LNCAP (cell line): ENCODE results near the gene TLL2.
A peak's percentile ranks its signal among the peaks of the same experiment; 100 is the strongest.

Experiments used
- CTCF ChIP-seq: fragments of 450-650 bp; IDR thresholded peaks from 2 replicates; pipeline ENCODE4 v1.5.1; 2017; ENCODE audit warnings: mild to moderate bottlenecking

The TLL2 gene

GRCh38 chr10:96513305-96513697 lies 425 bp downstream of the TLL2 start:
- TF ChIP-seq CTCF = no peak

GRCh38 chr10:96512524-96513304 lies 1.0 kb downstream of the TLL2 start:
- TF ChIP-seq CTCF = no peak

- peak; percentile 74 for TF ChIP-seq CTCF
Observed at GRCh38 chr10:96511044-96511945, 2.4 kb downstream of the TLL2 start.

GRCh38 chr10:96509017-96509641 lies 4.6 kb downstream of the TLL2 start:
- TF ChIP-seq CTCF = no peak

- no peak for TF ChIP-seq CTCF
Observed at GRCh38 chr10:96507044-96507443, 6.7 kb downstream of the TLL2 start.

GRCh38 chr10:96505150-96506136 lies 8.3 kb downstream of the TLL2 start:
- TF ChIP-seq CTCF = no peak
